Non-pigmented ciliary epithelial cell (primary cell): ENCODE results near the gene FAT1.

Experiments used
- DNase-seq: peaks from one replicate; pipeline ENCODE4 v3.0.0-alpha.2; 2010; ENCODE audit warnings: low read depth

Gene FAT1

GRCh38 chr4:186724058-186724863 is 605 bp upstream of the FAT1 start:
- no peak for DNase-seq

- no peak for DNase-seq
Measured at GRCh38 chr4:186722796-186723291, 812 bp downstream of the FAT1 start.

- DNase-seq, result no peak
Measured at GRCh38 chr4:186719925-186720694, 3.5 kb downstream of the FAT1 start.

- DNase-seq, result no peak
Measured at GRCh38 chr4:186717556-186717955, 6.1 kb downstream of the FAT1 start.

GRCh38 chr4:186715077-186715476 is 8.6 kb downstream of the FAT1 start:
- DNase-seq, result no peak

- DNase-seq, result no peak
Measured at GRCh38 chr4:186714006-186714675, 9.5 kb downstream of the FAT1 start.

GRCh38 chr4:186712690-186713089 is 11.0 kb downstream of the FAT1 start:
- DNase-seq, result no peak

GRCh38 chr4:186710521-186711119 is 13.0 kb downstream of the FAT1 start:
- no peak for DNase-seq

GRCh38 chr4:186709517-186709916 is 14.1 kb downstream of the FAT1 start:
- no peak for DNase-seq

- no peak for DNase-seq
Measured at GRCh38 chr4:186708554-186708953, 15.1 kb downstream of the FAT1 start.

GRCh38 chr4:186707996-186708395 is 15.7 kb downstream of the FAT1 start:
- DNase-seq, result no peak

- DNase-seq, result no peak
Measured at GRCh38 chr4:186707574-186707973, 16.1 kb downstream of the FAT1 start.

GRCh38 chr4:186704057-186704456 is 19.6 kb downstream of the FAT1 start:
- DNase-seq, result no peak

GRCh38 chr4:186703510-186703909 is 20.1 kb downstream of the FAT1 start:
- DNase-seq, result no peak

- DNase-seq, result no peak
Measured at GRCh38 chr4:186702940-186703339, 20.7 kb downstream of the FAT1 start.

- no peak for DNase-seq
Measured at GRCh38 chr4:186702297-186702696, 21.4 kb downstream of the FAT1 start.

GRCh38 chr4:186701788-186702187 is 21.9 kb downstream of the FAT1 start:
- no peak for DNase-seq

- no peak for DNase-seq
Measured at GRCh38 chr4:186701273-186701672, 22.4 kb downstream of the FAT1 start.

- no peak for DNase-seq
Measured at GRCh38 chr4:186700746-186701145, 22.9 kb downstream of the FAT1 start.

- no peak for DNase-seq
Measured at GRCh38 chr4:186699881-186700397, 23.7 kb downstream of the FAT1 start.

- no peak for DNase-seq
Measured at GRCh38 chr4:186699298-186699697, 24.4 kb downstream of the FAT1 start.

GRCh38 chr4:186698525-186698924 is 25.1 kb downstream of the FAT1 start:
- no peak for DNase-seq
